Iris pigment epithelial cell (primary cell): Measurements from ENCODE around the gene CTIF.
A peak's percentile ranks its signal among the peaks of the same experiment; 100 is the strongest.
"Not testable (repeated sequence)": the region's sequence is repeated elsewhere in the genome, so short reads cannot be mapped to it uniquely, and the experiment has no call there.

Experiments
- DNase-seq: peaks from one replicate; pipeline ENCODE4 v3.0.0-alpha.2; 2011; ENCODE audit warnings: low read depth

The CTIF gene

DNA sequence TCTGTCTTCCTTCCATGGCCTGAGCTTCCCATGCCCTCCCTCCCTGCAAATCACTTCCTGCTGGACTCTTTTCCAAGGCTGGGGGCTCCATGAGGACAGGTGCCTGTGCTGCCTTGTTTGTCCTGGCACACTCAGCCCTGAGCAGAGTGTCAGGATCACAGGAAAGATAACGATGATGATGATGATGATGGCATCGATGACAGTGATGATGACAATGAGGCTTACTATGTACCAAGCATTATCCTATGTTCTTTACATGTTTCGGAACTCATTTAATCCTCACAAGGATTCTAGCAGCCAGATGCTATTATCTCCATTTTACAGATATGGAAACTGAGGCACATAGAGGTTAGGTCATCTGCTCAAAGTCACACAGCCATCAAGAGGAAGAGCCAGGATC is 170.0 kb downstream of the CTIF start:
- no peak for DNase-seq

DNA sequence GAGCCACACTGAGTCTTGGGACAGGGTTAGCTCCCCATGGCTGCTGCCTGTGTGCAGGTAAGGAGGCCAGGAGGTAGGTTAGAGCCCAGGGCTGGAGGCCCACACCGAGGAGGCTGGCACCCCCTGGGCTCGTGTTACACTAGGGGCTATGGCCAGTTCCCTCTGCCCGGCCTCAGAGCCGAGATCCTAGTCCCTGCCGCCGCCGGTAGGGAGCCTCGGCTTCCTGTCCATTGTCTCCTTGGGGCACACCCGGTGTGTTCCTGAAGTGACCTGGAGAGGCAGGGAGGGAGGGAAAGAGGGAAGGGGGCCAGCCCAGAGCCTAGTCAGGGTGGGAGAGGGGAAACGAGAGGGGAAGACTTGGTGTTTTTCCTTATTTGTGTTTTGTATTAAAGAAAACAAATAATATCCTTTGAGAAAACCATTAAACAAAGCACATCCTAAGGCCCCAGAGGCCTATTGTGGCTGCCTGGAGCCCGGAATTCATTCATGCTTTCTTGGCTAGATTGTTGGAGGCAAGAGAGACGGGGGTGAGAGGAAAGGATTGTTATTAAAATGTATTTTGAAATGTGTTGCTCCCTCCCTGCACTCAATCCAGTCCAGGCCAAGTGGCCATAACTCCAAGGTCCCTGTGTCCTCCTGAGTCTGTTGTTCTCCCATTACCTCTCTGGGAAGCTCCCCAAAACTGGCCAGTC is 170.7 kb downstream of the CTIF start:
- DNase-seq, result no peak

DNA sequence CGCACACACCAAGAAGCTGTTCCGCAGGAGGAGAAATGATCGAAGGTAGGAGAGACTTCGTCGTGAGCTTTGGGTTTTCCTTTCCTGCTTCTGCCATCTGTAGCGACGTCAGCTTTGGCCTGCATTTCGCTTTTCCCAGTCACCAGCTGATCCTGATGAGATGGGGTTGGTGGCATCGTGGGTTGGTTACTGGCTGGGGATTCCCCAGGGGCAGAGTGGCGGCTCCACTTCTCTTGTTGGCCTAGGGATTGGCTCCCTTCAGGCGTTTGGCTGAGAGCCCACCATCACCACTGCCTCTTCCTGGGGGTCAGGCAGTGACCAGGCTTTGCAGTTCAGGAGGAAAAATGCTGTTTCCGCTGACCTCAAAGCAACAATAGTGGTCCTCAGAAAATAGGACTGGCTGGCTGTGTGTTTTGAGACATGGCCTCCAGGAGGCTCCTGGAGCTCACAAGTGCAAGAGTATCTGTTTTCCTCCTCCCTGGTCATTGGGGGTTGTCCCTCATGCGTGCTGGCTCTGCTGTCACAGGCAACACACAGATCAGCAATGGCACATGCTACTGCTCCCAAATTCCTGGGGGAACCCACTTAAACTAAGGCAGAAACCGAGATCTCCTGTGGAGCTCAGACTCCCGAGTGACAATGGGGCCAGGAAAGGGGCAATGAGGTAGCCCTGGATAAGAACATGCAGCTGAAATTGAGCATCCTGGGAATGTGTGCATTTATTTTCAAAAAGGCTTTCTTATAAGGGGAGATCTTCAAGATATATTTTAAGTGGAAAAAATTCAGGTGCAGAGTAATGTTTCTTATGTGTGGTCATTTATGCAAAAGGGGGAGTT is 173.0 kb downstream of the CTIF start:
- DNase-seq, result peak; percentile 59

DNA sequence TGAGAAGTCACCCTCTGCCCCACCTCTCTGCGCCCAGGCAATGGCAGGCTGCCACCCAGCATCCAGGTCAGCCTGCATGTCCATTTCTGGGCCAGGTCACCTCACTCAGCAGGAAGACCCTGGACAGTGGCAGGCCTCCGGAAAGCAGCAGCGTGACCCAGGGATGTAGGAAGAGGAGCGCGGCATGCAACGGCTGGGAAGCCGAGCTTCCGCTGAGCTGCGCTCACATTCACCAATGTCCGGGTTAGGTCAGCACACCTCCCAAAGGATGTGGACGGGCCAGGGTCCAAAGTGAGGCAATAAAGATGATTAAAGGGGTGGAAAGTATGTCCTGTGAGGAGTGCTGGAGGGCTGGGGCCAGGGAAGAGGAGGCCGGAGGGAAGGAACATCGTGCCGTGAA is 174.5 kb downstream of the CTIF start:
- no peak for DNase-seq

DNA sequence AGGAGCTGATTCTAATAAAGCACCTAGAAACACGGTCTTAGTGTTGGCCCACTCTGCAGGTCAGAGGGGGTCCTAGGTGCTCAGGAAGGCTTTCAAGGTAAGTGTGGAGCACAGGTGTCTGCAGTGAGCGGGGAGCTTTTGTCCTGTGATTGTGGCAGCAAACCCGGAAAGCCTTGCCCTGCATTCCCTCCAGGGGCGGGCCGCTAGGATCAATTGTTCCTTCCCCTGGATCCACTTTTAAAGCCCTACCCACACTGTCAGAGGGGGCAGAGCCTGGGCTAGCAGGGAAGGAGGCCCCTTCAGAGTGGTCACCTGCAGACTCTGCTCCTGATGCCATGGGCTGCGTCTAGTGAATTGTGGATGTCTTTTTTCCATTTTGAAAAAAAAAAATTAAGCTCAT is 176.0 kb downstream of the CTIF start:
- DNase-seq, result no peak

DNA sequence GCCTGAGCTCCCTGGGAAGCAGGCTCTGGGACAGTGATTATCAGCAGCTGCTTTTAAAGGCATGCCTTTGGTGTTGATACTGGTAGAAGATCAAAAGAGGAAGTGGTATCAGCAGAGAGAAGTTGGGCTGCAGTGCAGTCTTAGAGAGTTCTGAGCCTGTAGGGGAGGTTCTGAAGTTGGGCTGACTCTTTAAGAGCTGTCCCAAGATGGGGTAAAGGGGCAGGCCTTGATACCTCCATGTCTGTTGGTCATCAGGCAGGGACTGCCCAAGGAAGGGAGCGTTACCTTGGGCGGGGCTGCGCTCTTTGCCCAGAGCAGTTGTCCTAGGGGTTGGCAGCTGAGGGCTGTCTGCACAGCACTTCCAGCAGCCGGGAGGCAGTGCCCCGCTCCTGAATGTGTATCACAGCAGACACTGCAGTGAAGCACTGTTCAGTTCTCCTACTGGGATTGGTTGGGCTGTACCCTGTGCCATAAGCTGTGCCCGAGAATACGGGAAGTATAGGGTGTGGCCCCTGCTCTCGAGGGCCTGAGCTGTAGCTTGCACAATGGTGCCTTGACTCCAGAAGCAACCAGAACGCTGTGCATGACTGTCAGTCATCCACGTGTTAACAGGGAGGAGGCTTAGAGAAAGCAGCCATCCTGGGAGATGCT is 177.0 kb downstream of the CTIF start:
- DNase-seq, result no peak

DNA sequence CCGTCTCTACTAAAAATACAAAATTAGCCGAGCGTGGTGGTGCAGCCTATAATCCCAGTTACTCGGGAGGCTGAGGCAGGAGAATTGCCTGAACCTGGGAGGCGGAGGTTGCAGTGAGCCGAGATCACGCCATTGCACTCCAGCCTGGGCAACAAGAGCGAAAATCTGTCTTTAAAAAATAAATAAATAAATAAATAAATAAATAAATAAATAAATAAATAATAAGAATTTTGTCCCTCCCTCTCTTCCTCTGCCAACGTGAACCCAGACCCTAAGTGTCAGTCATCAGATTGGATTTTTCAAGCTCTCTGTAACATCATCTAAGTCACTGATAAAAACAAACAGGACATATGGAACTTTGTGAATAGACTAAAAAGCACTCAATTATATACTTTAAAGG is 178.4 kb downstream of the CTIF start:
- not testable (repeated sequence) for DNase-seq

DNA sequence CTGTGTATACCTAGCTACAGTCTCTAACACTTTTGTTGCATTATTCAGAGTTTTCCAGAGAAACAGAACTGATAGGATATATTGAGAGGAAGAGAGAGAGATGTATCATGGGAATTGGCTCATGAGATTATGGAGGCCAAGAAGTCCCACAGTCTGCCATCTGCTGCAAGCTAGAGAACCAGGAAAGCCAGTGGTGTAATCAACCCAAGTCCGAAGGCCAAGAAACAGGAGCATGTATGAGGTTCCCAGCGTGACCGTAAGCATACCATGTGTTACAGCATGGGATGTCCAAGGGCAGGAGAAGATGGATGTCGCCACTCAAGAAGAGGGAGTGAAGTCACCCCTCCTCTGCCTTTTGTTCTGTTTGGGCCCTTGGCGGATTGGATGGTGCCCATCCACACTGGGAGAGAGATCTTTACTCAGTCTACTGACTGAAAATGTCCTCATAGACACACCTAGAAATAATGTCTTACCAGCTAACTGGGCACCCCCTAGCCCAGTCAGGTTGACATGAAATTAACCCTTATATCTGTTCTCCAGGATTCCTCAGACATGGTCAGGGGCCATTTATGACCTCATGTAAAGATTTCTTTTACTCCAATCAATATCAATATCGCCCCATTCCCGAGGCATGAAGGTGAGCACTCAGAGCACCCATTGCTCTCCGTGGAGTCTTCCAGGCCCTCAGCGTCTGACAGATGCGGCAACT is 179.6 kb downstream of the CTIF start:
- DNase-seq, result no peak

DNA sequence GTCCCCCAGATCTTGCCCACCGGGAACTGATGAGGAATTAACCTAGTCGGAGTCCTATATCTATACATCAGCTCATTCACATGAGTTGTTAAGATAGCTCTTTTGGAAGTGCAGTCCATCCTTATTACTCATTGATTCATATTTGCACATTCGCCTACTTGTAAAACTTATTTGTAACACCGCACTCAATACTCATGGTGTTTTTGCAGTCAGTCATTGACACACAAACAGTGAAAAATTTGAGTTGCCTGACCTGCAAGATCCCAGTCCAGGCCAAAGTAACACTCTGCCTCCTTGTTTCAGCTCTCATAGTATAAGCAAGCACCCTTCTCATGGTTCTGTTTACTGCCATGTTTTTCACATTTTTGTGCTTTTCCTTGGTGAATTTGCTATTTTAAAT is 180.6 kb downstream of the CTIF start:
- no peak for DNase-seq

DNA sequence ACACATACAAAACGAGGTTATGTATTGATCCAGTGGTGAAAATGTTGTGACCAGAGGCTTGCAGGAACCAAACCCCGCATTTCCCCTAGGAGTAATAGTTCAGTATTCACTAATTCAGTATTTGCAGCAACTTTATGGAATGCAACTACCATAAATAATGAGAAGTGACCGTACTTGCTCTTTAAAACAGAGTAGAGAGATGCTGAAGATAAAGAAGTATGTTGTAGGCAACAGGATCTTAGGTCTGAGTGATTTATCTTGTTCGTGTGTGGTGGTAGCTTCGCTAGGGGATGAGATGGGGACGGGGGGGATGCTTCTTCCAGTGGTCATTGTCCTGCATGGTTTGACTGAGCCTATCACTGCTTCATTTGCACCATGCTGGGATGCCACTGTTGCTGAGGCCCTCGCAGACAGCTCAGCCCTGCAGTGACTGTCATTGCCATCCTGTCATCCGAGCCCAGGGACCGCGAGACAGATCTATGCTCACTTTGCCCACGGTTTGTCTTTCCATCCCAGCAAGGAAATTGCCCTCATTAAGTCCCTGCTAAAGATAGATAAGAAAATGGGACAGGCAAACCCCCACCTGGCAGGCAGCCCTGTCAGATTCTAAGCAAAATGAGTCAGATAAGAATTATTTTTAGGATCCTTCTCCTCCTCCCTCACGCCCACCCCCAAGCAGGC is 181.3 kb downstream of the CTIF start:
- DNase-seq, result peak; percentile 36

DNA sequence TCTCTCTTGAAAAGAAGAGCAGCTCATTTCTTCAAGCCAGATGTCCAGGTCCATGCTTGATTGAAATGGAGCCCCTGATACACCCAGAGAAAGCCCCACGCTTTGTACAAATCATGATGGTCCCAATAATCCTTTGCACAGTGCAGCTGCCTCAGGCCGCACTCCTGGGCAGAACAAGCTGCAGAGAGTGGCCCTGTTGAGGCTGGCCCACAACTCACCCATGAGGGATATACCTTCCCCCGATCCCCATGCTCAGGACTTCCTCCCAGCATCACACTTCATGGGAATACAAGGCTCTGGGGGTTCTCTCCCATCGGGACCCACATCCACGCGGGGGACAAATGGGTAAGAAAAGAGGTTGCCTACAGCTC is 181.8 kb downstream of the CTIF start:
- DNase-seq, result no peak

DNA sequence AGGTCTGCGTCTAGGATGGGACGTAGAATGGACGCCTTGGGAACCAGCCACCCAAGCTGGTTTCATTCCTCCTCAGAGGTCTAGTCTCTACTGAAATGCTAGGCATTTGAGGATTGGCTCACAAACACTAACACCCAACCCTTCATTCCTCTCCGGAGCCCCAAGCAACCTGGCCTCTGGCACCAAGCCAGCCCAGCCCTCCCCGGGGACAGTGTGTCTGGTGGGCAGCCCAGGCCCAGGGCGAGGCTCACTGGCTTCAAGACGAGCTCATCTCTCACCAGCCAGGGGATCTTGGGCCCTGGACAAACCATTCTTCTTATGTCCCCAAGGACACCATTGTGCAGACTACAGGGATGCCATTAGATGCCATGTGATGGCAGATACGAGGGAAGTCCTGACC is 182.5 kb downstream of the CTIF start:
- no peak for DNase-seq

DNA sequence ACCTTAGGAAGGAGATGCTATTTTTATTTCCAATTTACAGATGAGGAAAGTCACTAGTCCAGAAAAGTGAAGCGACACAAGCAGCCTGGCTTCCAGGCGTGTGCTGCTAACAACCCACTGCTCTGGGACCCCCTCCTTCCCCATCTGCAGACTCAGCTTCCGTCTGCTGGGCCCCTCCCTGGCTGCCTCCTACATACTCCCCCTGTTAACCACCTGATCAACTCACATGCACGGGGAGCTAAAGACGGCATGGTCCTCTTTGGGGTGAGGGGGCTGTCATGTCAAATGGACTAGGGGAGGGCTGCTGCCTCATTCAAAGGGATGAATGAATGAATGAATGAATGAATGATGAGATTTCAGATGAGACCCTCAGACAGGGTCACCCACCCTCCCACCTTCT is 184.2 kb downstream of the CTIF start:
- DNase-seq, result no peak

DNA sequence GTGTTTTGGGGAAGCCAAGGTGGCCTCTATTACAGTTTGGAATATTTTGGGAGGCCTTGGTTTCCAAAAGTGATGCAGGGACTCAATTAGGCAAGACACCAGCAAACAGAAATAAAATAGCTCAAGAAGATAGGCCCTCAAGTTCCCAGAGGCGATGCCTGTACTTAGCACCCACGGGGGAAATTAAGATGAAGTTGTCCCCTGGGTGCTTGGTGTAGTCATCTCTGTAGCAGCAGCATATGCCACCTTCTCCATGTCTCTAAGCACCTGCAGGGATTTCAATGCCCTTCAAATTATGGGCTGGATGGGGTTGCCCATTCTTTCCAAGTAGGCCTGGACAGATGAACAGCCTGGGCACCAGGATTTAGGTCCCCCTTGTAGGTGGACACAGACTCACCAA is 185.0 kb downstream of the CTIF start:
- DNase-seq, result no peak

DNA sequence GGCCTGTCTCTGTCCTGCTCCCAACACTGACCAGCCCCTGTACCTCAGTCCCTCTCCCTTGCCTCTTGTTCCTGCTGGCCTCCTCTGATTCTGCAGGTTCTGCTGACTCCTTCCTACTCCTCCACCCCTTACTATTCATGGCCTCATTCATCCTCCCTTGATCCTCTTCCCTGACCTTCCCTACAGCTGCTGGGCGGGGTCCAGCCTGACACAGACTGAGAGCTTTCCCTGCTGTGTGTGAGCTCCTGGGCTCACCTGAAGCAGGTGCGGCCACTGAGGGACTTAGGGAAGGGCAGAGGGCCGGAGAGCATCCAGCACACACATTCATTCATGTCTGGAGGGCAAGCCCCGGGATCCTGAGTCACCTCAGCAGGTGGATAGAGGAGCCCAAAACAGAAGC is 185.6 kb downstream of the CTIF start:
- no peak for DNase-seq

DNA sequence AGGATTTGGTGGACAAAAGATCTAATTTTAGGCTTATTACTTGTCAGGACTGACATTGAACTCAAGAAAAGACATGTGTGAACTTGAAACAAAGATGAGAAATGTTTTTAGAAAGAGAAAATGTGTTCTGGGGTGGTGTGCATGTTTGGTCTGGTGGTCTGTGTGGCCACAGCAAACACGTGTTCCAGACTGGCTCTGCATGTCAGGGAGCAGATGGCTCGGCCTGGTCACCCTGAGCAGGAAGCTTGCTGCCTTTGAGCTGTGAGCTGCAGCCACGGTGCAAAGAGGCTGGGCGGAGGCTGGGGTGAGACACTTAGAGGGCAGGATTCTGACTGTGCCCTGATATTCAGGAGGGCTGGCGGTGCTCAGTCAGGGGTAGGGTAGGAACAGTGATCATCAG is 186.1 kb downstream of the CTIF start:
- no peak for DNase-seq

DNA sequence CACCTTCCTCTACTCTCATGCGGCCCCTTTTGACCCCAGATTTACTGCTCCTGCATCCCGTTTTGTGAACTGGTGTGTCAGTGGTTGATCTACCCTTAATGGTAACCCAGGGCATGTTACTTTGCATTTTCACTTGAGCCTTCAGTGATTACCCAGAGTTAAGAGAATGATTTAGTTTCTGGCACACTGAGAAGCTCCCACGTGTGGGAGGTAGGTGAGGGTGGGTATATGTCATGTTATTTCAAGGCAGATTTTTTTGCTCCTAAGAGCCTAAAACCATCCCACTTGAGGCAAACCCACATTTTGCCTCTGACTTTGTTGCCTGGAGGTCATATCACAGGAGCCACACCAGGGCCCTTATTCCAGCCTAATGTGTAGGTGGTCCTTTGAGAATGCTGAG is 186.7 kb downstream of the CTIF start:
- DNase-seq, result no peak

DNA sequence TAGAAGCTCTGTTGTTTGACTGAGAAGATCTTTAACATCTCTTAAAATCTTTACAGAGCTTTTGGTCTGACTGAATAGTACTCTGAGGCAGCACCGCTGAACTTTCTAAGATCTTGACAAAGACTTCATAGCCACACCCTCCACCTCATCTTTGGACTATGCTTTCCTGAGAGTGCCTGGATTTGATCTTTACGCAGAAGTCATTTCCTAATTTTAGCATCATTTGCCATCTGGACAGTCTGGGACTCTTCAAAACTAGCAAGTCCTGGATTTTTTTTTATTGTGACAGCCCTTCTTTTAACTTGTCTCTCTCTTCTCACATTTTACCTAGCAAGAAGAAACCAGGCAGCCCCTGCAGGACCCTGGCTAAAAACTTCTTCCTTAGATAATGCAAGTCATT is 188.8 kb downstream of the CTIF start:
- DNase-seq, result peak; percentile 28

DNA sequence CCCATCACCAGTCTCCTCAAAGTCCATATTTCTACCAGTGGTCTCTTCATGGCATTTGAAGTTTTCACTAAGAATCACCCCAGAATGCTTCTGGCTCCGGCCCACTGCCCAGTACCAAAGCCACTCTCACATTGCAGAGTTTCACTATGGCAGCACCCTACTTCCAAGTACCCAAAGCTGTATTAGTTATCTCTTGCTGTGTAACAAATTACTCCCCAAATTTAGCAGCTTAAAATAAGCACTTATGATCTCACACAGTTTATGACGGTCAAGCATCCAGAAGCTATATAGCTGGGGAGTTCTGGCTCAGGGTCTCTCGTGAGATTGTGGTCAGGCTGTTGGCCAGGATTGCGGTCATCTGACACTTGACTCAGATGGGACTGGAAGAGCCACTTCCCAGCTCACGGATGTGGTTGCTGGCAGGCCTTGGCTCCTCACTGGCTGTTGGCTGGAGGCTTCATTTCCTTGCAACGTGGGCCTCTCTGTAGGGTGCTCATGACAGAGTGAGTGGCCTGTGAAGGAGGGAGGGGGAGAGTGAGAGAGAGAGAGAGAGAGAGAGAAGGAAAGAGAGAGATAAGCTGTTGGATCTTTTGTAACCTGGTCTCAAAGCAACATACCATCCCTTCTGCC is 189.5 kb downstream of the CTIF start:
- DNase-seq, result peak; percentile 99

DNA sequence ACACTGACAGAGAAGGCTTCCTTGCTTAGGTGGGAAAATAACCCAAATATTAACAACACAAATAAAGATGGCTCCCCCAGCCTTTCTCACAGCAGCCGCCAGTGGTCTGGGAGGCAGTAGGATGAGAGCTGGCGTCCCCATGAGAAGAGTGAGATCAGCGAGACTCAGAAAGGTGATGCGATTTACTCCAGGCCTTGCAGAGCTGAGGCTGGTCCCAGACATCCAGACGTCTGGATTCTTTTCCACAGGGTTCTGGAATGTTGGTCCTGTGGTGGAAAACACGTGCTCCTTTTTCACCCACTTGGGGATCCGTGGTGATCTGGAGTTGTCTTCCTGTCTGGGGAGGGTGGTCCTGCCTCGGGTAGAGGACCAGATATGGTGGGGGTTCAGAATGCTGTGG is 190.6 kb downstream of the CTIF start:
- peak; percentile 50 for DNase-seq

DNA sequence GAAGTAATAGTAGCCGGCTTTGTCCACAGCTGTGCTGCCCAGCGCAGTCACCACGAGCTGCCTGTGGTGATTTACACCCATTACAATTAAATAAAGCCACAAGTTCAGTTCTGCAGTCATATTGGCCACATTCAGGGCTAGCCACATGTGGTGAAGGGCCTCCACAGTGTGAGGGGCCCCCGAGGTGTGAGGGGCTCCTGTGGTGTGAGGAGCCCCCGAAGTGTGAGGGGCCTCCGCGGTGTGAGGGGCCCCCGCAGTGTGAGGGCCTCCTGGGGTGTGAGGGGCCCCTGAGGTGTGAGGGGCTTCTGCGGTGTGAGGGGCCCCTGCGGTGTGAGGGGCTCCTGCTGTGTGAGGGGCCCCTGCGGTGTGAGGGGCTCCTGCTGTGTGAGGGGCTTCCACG is 191.2 kb downstream of the CTIF start:
- DNase-seq, result no peak
